MCF 10A (cell line): Measurements from ENCODE around the gene EIPR1. TPM values are rescaled to one million over a fixed set of nuclear protein-coding genes. Genes with fewer than 3 reads are reported as not detected.

Source experiments
- BruUV-seq: library from RNA; stranded (reverse); fragments of 400-500 nt; replicated peaks from 2 replicates; lab custom pipeline; 2021; lab: Mats Ljungman, UMichigan
- CTCF ChIA-PET: fragments of 300-600 bp; sonication (Branson Sonifier 250); formaldehyde crosslinking; extraction: SDS; loops from one replicate; lab custom pipeline; 2021; ENCODE audit warnings: antibody characterized with exemption, inconsistent platforms; lab: Yijun Ruan, JAX
- POLR2A ChIA-PET: fragments of 300-600, 350-650 bp; sonication (Branson Sonifier 250); formaldehyde crosslinking; extraction: SDS; loops from one replicate; lab custom pipeline; 2020; ENCODE audit warnings: antibody characterized with exemption, inconsistent platforms; lab: Yijun Ruan, JAX
- DNase-seq: peaks from one replicate; pipeline ENCODE4 v3.0.0-alpha.2; 2018; ENCODE audit not compliant: unreplicated experiment
- H3K27ac Mint-ChIP-seq: one replicate; pipeline ENCODE4 v1.8.0; 2022; ENCODE audit warnings: mild to moderate bottlenecking, low read depth, mixed read lengths; ENCODE audit not compliant: unreplicated experiment
- H3K27me3 Mint-ChIP-seq: one replicate; pipeline ENCODE4 v1.8.0; 2022; ENCODE audit warnings: mixed read lengths; ENCODE audit not compliant: insufficient read depth, unreplicated experiment
- H3K36me3 Mint-ChIP-seq: one replicate; pipeline ENCODE4 v1.8.0; 2022; ENCODE audit warnings: mild to moderate bottlenecking, moderate library complexity, mixed read lengths; ENCODE audit not compliant: insufficient read depth, unreplicated experiment
- H3K4me1 Mint-ChIP-seq: one replicate; pipeline ENCODE4 v1.8.0; 2022; ENCODE audit warnings: mixed read lengths; ENCODE audit not compliant: insufficient read depth, unreplicated experiment
- H3K4me3 Mint-ChIP-seq: one replicate; pipeline ENCODE4 v1.8.0; 2022; ENCODE audit warnings: mild to moderate bottlenecking, moderate library complexity, mixed read lengths; ENCODE audit not compliant: unreplicated experiment
- H3K9me3 Mint-ChIP-seq: one replicate; pipeline ENCODE4 v1.8.0; 2022; ENCODE audit warnings: mixed read lengths; ENCODE audit not compliant: unreplicated experiment
- intact Hi-C: fragments of 100-400 bp; cut with micrococcal nuclease; formaldehyde crosslinking; loops from 2 replicates; pipeline ENCODE4 v1.14.1; 2022
- total RNA-seq: library from RNA; stranded (reverse); gene quantifications from 2 replicates; pipeline ENCODE4 v1.2.3, GENCODE V29; 2022
- TF ChIP-seq, protein P1 (sequence below): fragments of 200-600 bp; IDR thresholded peaks from one replicate; pipeline ENCODE4 v1.8.0; 2022; ENCODE audit warnings: antibody characterized with exemption, mild to moderate bottlenecking; ENCODE audit not compliant: unreplicated experiment

The EIPR1 gene
- total RNA-seq, 1 experiment from 2014 or later: 49.0 TPM

DNA sequence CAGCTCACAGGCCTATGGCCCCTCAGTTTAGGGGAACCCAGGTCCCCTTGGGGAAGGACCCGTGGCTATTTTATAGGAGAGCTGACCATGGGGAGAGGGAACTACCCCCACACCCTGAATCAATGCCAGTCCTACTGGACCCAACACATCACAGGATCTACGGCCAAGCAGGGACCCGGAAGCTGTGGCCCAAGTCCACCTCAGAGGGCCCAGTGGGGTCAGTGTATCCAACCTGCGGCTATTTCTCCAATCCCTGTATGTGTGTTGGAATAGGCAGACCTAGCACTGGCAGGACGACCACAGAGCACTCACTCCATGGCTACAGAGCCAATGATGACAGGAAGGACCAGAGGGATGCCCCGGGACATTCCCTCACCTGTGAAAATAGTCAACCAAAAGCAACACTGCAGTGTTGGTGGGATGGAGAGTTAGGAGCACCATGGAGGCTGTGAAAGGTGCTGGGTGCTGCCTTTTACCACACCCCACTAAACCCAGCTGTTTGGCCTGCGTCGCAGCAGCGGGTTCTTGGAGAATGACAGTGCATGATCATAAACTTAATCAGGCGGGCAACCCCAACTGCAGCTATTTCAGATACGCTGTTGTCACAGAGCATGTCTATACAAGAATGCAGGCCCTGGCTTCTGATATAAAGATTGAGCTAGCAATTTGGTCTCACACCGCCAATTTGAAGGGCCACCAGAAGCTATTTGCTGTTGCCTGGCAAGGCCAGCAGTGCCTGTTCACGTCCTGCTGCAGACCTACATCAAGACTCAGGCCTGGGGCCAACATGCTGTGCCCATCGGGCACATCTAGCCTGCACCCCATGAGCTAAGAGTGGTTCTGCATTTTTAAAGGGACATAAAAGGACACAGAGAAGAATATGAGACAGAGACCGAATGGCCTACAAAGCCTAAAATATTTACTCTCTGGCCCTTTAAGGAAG is 110.4 kb downstream of the EIPR1 start:
- no peak overlapping the region for H3K27ac Mint-ChIP-seq
- intact Hi-C loops: no loop called here
- H3K4me3 Mint-ChIP-seq: no peak overlapping the region
- ChIA-PET POLR2A (no interaction called here), CTCF (interaction anchor here (0.6 kb wide), 1 partner anchor 792 kb away, joined by 3 read pairs; no protein-coding TSS in a partner anchor)
- H3K36me3 Mint-ChIP-seq: no peaks in the 10 kb centered on the region
- DNase-seq: no peak
- no TSS peak for BruUV-seq
- TF ChIP-seq, protein P1, sequence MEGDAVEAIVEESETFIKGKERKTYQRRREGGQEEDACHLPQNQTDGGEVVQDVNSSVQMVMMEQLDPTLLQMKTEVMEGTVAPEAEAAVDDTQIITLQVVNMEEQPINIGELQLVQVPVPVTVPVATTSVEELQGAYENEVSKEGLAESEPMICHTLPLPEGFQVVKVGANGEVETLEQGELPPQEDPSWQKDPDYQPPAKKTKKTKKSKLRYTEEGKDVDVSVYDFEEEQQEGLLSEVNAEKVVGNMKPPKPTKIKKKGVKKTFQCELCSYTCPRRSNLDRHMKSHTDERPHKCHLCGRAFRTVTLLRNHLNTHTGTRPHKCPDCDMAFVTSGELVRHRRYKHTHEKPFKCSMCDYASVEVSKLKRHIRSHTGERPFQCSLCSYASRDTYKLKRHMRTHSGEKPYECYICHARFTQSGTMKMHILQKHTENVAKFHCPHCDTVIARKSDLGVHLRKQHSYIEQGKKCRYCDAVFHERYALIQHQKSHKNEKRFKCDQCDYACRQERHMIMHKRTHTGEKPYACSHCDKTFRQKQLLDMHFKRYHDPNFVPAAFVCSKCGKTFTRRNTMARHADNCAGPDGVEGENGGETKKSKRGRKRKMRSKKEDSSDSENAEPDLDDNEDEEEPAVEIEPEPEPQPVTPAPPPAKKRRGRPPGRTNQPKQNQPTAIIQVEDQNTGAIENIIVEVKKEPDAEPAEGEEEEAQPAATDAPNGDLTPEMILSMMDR: no peak
- H3K27me3 Mint-ChIP-seq: no peaks in the 10 kb centered on the region
- no peaks in the 10 kb centered on the region for H3K4me1 Mint-ChIP-seq
- no peaks in the 10 kb centered on the region for H3K9me3 Mint-ChIP-seq

DNA sequence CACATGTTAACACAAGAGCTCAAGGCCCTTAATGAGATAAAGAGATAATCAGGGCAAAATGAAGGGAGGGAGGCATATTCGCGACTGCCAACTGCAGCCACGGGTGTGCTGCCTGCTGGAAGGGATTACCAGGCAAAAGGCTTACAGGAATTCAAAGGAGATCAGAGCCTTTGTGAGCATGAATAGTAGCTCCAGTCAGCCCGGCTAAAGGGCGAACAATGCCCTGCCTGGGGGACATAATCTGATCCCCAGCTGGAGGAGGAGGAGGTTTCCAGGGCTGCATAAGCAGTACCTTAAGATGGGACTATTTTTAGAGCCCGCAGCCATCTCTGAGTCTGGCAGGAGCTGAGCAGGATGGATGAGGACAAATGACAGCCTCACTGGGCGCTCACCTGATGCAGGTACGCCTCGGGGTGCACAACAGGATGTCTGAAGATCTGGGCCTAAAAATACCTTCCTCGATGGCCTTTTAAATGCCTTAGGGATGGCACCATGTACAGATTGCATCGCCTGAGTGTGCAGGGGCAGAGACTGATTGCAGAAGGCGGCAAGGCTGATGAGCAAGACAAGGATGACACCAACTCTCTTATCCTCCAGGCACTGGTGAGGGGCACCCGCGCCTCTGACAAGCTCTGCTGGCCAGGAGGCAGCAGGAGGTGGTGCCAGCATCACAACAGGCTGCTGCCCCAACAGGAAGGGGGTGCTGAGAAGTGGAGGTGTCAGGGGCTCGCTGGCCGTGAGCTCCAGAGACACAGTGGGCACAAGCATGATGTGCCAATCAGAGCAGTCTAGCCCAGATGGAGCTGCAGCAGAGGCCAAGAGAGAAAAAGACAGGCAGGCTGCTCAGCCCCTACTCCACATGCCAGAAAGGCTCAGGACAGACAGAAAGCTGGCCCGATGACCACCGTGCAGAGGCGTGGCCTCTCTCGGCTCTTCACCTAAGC is 111.4 kb downstream of the EIPR1 start:
- POLR2A ChIA-PET: no interaction called here
- H3K4me1 Mint-ChIP-seq: no peaks in the 10 kb centered on the region
- no peaks in the 10 kb centered on the region for H3K27me3 Mint-ChIP-seq
- DNase-seq: no peak
- no peak overlapping the region for H3K27ac Mint-ChIP-seq
- TF ChIP-seq, protein P1: no peak
- H3K36me3 Mint-ChIP-seq: no peaks in the 10 kb centered on the region
- intact Hi-C loops: no loop called here
- no TSS peak for BruUV-seq
- CTCF ChIA-PET: interaction anchor here (0.6 kb wide), 1 partner anchor 791 kb away, joined by 3 read pairs; no protein-coding TSS in a partner anchor
- H3K9me3 Mint-ChIP-seq: no peaks in the 10 kb centered on the region
- H3K4me3 Mint-ChIP-seq: no peak overlapping the region

DNA sequence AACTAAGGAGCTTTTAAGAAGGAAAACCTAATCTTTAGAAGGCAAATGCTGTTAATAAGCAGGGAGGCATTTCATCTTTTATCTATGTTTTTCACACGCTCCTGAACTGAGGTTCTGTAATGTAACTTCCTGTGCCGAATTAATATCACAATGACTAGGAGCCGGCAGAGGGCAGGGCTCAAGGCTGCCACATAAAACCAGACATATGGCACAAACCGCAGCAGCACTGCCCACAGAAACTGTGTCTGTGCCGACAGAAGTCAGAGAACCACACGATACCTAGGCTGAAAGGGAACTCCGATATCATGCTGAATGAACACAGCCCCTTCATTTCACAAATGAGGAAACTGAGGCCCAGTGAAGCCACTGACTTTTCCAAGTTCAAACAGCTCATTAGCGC is 112.1 kb downstream of the EIPR1 start:
- BruUV-seq: no TSS peak
- no peaks in the 10 kb centered on the region for H3K36me3 Mint-ChIP-seq
- DNase-seq: no peak
- H3K27ac Mint-ChIP-seq: no peak overlapping the region
- H3K4me1 Mint-ChIP-seq: no peaks in the 10 kb centered on the region
- ChIA-PET CTCF (no interaction called here), POLR2A (no interaction called here)
- no peaks in the 10 kb centered on the region for H3K9me3 Mint-ChIP-seq
- no peak overlapping the region for H3K4me3 Mint-ChIP-seq
- H3K27me3 Mint-ChIP-seq: no peaks in the 10 kb centered on the region
- intact Hi-C loops: no loop called here
- TF ChIP-seq, protein P1: no peak
